BE2C (cell line): ENCODE results near the gene RHBDL3.
A peak's percentile ranks its signal among the peaks of the same experiment; 100 is the strongest.

ENCODE experiments used
- DNase-seq: peaks from one replicate; pipeline ENCODE4 v3.0.0-alpha.2; 2020
- H3K27me3 ChIP-seq: fragments of 250-450 bp; sonication (Bioruptor Pico); 2 replicates; pipeline ENCODE4 v1.5.1; 2020; ENCODE audit warnings: mild to moderate bottlenecking
- H3K36me3 ChIP-seq: fragments of 250-450 bp; sonication (Bioruptor Pico); 2 replicates; pipeline ENCODE4 v1.5.1; 2020; ENCODE audit warnings: mild to moderate bottlenecking
- H3K4me1 ChIP-seq: fragments of 250-450 bp; sonication (Bioruptor Pico); 2 replicates; pipeline ENCODE4 v1.5.1; 2020
- H3K4me3 ChIP-seq: 2 replicates; pipeline ENCODE4 v1.5.1; 2011; ENCODE audit warnings: low read depth, low read length
- H3K9me3 ChIP-seq: fragments of 250-450 bp; sonication (Bioruptor Pico); 2 replicates; pipeline ENCODE4 v1.5.1; 2020
- TF ChIP-seq, protein P1 (sequence below): IDR thresholded peaks from 2 replicates; pipeline ENCODE4 v1.5.1; 2012; ENCODE audit warnings: mild to moderate bottlenecking, low read depth, low read length

The RHBDL3 gene

GRCh38 chr17:32341857-32342602 lies 76.4 kb downstream of the RHBDL3 start, which contains the start of gene C17orf75:
Gene C17orf75 (minus strand): TSS chr17:32342173. CDS start chr17:32342139, 34 bp downstream.
- Histone ChIP-seq H3K4me1 (no peaks in the 10 kb centered on the region), H3K27me3 (no peaks in the 10 kb centered on the region), H3K4me3 (peak within 1 kb of the TSS; percentile 65), H3K9me3 (no peaks in the 10 kb centered on the region), H3K36me3 (no peaks in the 10 kb centered on the region)
- TF ChIP-seq, protein P1, sequence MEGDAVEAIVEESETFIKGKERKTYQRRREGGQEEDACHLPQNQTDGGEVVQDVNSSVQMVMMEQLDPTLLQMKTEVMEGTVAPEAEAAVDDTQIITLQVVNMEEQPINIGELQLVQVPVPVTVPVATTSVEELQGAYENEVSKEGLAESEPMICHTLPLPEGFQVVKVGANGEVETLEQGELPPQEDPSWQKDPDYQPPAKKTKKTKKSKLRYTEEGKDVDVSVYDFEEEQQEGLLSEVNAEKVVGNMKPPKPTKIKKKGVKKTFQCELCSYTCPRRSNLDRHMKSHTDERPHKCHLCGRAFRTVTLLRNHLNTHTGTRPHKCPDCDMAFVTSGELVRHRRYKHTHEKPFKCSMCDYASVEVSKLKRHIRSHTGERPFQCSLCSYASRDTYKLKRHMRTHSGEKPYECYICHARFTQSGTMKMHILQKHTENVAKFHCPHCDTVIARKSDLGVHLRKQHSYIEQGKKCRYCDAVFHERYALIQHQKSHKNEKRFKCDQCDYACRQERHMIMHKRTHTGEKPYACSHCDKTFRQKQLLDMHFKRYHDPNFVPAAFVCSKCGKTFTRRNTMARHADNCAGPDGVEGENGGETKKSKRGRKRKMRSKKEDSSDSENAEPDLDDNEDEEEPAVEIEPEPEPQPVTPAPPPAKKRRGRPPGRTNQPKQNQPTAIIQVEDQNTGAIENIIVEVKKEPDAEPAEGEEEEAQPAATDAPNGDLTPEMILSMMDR = no peak
- DNase-seq = peak; percentile 73

DNA sequence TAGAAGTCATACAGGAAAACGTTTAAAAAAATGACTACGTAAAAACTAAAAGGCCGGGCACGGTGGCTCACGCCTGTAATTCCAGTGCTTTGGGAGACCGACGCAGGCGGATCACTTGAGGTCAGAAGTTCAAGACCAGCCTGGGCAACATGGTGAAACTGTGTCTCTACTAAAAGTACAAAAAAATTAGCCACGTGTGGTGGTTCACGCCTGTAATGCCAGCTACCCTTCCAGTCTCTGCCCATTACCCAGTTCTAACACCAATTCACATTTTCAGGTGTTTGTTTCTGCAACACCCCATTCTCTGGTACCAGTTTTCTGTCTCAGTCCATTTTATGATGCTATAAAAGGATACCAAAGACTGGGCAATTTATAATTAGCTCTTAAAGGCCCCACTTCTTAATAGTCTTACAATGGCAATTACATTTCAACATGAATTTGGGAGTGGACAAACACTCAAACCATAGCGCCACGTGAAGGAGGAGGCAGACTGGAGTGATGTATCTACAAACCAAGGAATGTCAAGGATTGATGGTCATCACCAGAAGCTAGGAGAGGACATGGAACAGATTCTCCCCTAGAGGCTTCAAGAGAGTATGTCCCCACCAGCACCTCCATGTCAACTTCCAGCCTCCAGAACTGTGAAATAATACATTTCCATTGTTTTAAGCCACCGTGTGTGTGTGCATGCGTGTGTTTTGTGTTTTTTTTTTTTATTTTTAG lies 77.1 kb downstream of the RHBDL3 start:
- TF ChIP-seq, protein P1 = no peak
- peak overlapping the region; percentile 65 for H3K4me3 ChIP-seq
- H3K4me1 ChIP-seq = no peaks in the 10 kb centered on the region
- no peaks in the 10 kb centered on the region for H3K9me3 ChIP-seq
- H3K27me3 ChIP-seq = no peaks in the 10 kb centered on the region
- no peak for DNase-seq
- H3K36me3 ChIP-seq = no peaks in the 10 kb centered on the region

DNA sequence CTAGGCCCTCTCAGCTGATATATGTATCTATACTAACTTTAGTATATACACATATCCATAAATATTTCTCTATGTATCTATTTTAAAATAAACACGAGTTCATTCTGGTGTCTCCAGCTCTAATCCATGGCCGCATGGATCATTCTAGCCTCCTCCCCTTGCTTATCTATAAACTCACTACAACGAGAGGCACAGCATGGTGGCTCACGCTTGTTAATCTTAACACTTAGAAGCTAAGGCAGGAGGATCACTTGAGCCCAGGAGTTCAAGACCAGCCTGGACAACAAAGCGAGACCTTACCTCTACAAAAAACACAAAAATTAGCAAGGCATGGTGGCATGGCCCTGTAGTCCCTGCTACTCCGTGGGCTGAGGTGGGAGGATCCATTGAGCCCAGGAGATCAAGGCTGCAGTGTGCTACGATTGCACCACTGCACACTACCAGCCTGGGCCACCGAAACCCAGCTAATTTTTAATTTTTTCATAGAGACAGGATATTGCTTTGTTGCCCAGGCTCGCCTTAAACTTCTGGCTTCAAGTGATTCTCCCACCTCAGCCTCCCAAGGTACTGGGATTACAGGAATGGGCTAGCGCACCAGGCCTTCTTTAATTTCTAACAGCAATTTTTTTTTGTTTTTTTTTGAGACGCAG lies 80.4 kb downstream of the RHBDL3 start:
- Histone ChIP-seq H3K9me3 (no peaks in the 10 kb centered on the region), H3K4me1 (no peaks in the 10 kb centered on the region), H3K27me3 (no peaks in the 10 kb centered on the region), H3K36me3 (no peaks in the 10 kb centered on the region), H3K4me3 (no peak overlapping the region)
- no peak for DNase-seq
- TF ChIP-seq, protein P1 = no peak

- DNase-seq = no peak
- Histone ChIP-seq H3K4me1 (no peaks in the 10 kb centered on the region; the same call in 1 of the 2 replicates), H3K4me3 (no peak overlapping the region), H3K36me3 (peaks cover 10% of the 10 kb centered on the region), H3K9me3 (no peaks in the 10 kb centered on the region), H3K27me3 (no peaks in the 10 kb centered on the region)
- TF ChIP-seq, protein P1 = no peak
Observed at GRCh38 chr17:32348483-32348800, 82.8 kb downstream of the RHBDL3 start.

- peaks cover 10% of the 10 kb centered on the region for H3K36me3 ChIP-seq
- H3K4me1 ChIP-seq = no peaks in the 10 kb centered on the region; the same call in 1 of the 2 replicates
- H3K27me3 ChIP-seq = no peaks in the 10 kb centered on the region
- TF ChIP-seq, protein P1 = no peak
- no peak for DNase-seq
- H3K9me3 ChIP-seq = no peaks in the 10 kb centered on the region
- H3K4me3 ChIP-seq = peak overlapping the region; percentile 79
Observed at GRCh38 chr17:32349503-32349853, 83.8 kb downstream of the RHBDL3 start.
